ENCODE data around the gene ZP1. TPM values are rescaled to one million over a fixed set of nuclear protein-coding genes. Genes with fewer than 3 reads are reported as not detected.

Gene ZP1
- total RNA-seq, 3 donors from 2014 or later = 0.32 to 0.73 TPM; not detected in 1

DNA sequence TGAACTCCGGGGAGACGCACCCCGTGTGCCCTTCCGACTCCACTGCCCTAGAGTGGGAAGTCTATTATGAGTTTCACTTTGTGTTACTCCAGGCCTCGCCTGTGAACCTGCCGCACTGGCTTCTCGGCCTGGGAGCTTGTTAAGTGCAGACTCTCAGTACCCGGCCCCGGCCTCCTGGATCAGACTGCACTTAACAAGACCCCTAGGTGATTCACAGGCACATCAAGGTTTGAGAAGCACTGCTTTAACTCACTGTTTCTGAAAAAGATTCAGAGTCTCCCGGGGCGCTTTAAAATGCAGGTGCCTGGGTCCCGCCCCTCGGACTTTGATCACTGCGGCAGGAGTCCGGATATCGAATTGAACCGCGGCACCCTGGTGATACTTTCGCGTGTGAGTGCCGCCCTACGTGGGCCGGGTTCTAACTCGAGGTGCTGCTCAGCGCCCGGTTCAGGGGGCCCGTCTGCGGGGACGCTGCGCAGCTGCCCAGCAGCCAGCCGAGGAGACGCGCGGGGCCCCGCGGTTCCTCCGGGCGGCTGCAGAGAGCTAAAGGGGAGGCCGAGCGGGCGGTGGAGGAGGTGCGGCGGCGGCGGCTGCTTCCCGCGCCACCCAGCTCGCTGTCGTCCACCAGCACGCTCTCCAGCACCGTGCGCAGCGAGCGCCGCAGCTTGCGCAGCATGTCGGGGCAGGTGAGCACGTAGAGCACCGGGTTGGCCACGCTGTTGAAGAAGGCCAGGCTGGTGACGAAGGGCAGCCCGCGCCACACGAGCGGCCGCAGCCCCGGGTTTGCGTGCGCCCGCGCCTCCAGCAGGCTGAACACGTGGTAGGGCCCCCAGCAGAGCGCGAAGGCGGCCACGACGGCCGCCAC lies 15.0 kb upstream of the ZP1 start:
- intact Hi-C loops (cut with DNase I; ENCODE audit: low total_unique reads) = no loop called here
- TF ChIP-seq POLR2A (IDR thresholded peaks at IDR 0.05) = no peak
- H3K27ac ChIP-seq = no peak overlapping the region
- H3K27me3 ChIP-seq = no peaks in the 10 kb centered on the region
- H3K4me3 ChIP-seq = no peak overlapping the region
- no peaks in the 10 kb centered on the region for H3K4me1 ChIP-seq
- no peaks in the 10 kb centered on the region for H3K9me3 ChIP-seq
- H3K36me3 ChIP-seq = no peaks in the 10 kb centered on the region
- DNase-seq (ENCODE audit: low spot score in 2 of 2) = no peak

DNA sequence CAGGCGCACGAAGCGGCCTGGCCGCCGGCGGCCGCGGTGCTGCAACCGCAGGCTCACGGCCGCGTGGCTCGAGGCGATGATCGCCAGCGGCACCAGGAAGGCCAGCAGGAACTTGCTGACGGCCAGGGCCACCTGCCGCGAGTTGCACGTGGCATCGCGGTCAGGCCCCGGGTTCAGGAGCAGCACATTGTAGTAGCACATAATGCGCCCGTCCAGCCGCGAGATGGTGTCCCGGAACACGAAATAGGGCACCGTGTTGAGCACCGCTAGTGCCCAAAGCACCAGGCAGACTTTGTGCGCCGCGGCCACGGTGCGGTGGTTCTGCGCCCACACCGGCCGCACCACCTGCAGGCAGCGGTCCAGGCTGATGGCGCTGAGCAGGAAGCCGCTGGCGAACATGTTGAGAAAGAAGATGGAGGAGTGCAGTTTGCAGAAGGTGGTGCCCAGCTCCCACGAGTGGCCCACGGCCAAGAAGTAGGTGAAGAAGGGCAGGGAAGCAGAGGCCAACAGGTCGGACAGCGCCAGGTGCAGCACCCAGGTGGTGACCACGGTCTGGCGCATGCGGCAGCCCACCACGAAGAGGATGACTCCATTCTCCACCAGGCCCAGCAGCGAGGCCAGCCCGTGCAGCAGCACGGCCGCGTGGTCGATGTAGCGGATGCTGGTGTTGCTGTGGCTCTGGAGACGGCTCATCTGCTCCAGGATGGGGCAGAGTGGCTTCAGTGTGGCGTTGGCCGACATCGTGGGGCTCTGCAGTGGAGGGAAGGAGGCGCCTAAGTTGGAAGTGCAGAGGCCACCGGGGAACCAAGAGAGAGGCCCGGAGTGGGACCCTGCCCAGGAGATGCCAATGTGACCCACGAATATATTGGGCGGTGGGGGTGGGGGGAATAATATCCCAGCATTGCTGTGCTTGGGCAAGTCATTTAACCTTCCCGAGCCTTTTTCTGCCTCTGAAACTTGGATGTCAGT lies 14.1 kb upstream of the ZP1 start:
- Histone ChIP-seq H3K9me3 (no peaks in the 10 kb centered on the region), H3K27me3 (no peaks in the 10 kb centered on the region), H3K36me3 (no peaks in the 10 kb centered on the region), H3K27ac (no peak overlapping the region), H3K4me1 (no peaks in the 10 kb centered on the region), H3K4me3 (no peak overlapping the region)
- intact Hi-C loops (cut with DNase I; ENCODE audit: low total_unique reads) = no loop called here
- TF ChIP-seq, protein P1, sequence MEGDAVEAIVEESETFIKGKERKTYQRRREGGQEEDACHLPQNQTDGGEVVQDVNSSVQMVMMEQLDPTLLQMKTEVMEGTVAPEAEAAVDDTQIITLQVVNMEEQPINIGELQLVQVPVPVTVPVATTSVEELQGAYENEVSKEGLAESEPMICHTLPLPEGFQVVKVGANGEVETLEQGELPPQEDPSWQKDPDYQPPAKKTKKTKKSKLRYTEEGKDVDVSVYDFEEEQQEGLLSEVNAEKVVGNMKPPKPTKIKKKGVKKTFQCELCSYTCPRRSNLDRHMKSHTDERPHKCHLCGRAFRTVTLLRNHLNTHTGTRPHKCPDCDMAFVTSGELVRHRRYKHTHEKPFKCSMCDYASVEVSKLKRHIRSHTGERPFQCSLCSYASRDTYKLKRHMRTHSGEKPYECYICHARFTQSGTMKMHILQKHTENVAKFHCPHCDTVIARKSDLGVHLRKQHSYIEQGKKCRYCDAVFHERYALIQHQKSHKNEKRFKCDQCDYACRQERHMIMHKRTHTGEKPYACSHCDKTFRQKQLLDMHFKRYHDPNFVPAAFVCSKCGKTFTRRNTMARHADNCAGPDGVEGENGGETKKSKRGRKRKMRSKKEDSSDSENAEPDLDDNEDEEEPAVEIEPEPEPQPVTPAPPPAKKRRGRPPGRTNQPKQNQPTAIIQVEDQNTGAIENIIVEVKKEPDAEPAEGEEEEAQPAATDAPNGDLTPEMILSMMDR (IDR thresholded peaks at IDR 0.05) = no peak
- no peak for TF ChIP-seq POLR2AphosphoS5 (IDR thresholded peaks at IDR 0.05)
- TF ChIP-seq POLR2A (IDR thresholded peaks at IDR 0.05) = no peak
- DNase-seq (ENCODE audit: low spot score in 2 of 2) = no peak

DNA sequence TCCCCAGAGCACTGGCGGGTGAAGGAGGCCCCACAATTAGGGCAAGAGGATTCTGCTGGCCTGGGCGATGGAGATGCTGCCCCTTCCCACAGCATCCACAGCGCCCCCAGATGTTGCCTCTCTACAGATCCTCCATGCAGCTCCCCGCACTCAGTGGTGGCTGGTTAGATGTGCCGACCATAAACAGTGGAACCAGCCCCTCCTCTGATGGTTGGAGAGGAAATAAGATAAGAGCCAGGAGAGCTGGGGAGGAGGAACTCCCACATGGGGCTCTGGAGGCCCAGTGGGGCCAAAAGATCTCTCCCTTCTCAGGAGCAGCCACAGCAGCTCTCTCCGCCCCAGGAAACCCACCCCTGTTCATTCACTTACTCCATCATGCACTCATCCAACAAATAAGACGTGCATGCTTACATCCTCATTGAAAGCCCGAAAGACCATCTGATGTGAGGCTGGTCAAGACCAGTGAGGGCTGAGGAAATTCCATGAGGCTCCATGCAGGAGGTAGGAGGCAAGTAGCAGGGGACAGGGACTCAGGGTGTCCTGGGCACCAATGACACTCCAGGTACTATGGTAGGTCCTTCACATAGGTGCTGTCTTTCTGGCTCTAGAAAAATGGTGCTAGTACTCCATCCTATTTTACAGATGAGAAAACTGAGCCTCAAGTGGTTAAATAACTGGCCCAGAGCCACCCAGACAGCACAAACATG lies 13.0 kb upstream of the ZP1 start:
- H3K4me1 ChIP-seq = no peaks in the 10 kb centered on the region
- TF ChIP-seq, protein P1 (IDR thresholded peaks at IDR 0.05) = no peak
- TF ChIP-seq POLR2A (IDR thresholded peaks at IDR 0.05) (no peak), POLR2AphosphoS5 (IDR thresholded peaks at IDR 0.05) (no peak)
- no peak for DNase-seq (ENCODE audit: low spot score in 2 of 2)
- H3K4me3 ChIP-seq = no peak overlapping the region
- intact Hi-C loops (cut with DNase I; ENCODE audit: low total_unique reads) = no loop called here
- no peaks in the 10 kb centered on the region for H3K27me3 ChIP-seq
- no peak overlapping the region for H3K27ac ChIP-seq
- H3K36me3 ChIP-seq = no peaks in the 10 kb centered on the region
- H3K9me3 ChIP-seq = no peaks in the 10 kb centered on the region

DNA sequence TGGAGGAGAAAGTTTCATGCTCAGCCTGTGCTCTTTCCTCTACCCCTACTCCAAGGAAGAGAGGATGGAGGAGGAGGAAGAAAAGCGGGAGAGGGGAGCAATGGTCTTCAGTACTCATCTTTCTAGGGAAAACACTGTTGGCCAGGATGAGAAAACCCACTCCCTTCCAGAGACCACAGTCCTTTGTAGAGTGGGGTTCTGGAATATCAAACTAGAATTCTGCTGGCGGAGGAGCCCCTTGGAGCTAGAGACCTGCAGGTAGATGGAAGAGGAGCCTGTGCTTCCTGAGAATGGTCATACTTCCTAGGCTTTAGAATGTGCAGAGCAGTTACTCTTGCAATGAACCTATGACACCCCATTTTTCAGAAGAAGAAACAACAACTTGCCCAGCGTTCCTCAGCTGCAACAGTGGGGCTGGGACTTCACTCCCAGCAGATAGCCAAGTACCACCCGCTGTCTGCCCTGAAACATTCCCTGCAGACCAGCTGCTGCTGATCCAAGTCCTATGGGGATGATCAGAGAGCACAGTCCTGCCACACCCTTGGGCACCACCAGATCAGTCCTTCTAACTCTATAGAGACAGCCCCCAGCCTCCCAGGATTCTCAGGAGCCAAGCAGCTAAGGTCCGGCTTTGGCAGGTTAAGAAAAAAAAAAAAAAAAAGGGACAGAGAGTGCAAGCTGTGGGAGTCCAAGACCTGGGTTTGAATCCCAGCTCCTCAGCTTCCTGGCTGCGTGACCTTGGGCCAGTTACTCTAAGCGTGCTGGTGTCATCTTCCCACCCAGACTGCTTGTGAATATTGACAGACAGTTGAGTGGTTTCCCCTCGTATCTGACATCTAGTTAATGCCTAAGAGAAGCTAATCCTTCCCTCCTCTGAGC lies 12.3 kb upstream of the ZP1 start:
- Histone ChIP-seq H3K27me3 (no peaks in the 10 kb centered on the region), H3K27ac (no peak overlapping the region), H3K4me3 (no peak overlapping the region), H3K4me1 (no peaks in the 10 kb centered on the region), H3K36me3 (no peaks in the 10 kb centered on the region), H3K9me3 (no peaks in the 10 kb centered on the region)
- DNase-seq (ENCODE audit: low spot score in 2 of 2) = no peak
- intact Hi-C loops (cut with DNase I; ENCODE audit: low total_unique reads) = no loop called here
- no peak for TF ChIP-seq POLR2AphosphoS5 (IDR thresholded peaks at IDR 0.05)
- TF ChIP-seq, protein P1 (IDR thresholded peaks at IDR 0.05) = no peak

Measured in breast epithelium (tissue), 4 donors.